GM23338 (cell line): ENCODE data around the gene GALNT15.

Source experiments
- CREB1 ChIP-seq: fragments of 250-450 bp; sonication (Bioruptor Pico); IDR thresholded peaks from 2 replicates; pipeline ENCODE4 v1.5.0; 2020; ENCODE audit warnings: low read depth, mild to moderate bottlenecking, moderate library complexity
- EZH2 ChIP-seq: fragments of 200-600 bp; sonication (generic); IDR thresholded peaks from one replicate; pipeline ENCODE4 v1.8.0; 2017; ENCODE audit warnings: antibody characterized with exemption, mild to moderate bottlenecking, low read depth; ENCODE audit not compliant: unreplicated experiment
- EZH2phosphoT487 ChIP-seq: fragments of 200-600 bp; sonication (generic); IDR thresholded peaks from one replicate; pipeline ENCODE4 v1.8.1; 2018; ENCODE audit warnings: antibody characterized with exemption; ENCODE audit not compliant: unreplicated experiment
- POLR2AphosphoS5 ChIP-seq: IDR thresholded peaks from 2 replicates; pipeline ENCODE4 v1.6.1; 2016; ENCODE audit warnings: antibody characterized with exemption, low read depth
- STAT1 ChIP-seq: IDR thresholded peaks from one replicate; pipeline ENCODE4 v1.6.1; 2016; ENCODE audit warnings: antibody characterized with exemption; ENCODE audit not compliant: unreplicated experiment
- TF ChIP-seq, protein P1 (sequence below), 2 experiments: fragments of 200-600 bp in 1 of 2; sonication (generic) in 1 of 2; conservative IDR thresholded peaks; 2 replicates each; pipeline versions ENCODE4 v1.5.1 to v1.6.1; 2016 to 2017; ENCODE audit warnings: antibody characterized with exemption in 2 of 2, low read depth in 2 of 2, mild to moderate bottlenecking in 2 of 2, moderate library complexity in 1 of 2
- TF ChIP-seq, protein P2 (sequence below): fragments of 250-450 bp; sonication (Bioruptor Pico); IDR thresholded peaks from 2 replicates; pipeline ENCODE4 v1.5.0; 2020; ENCODE audit warnings: mild to moderate bottlenecking, moderate library complexity
- TF ChIP-seq, protein P3 (sequence below): IDR thresholded peaks from one replicate; pipeline ENCODE4 v1.6.1; 2018; ENCODE audit warnings: antibody characterized with exemption; ENCODE audit not compliant: unreplicated experiment
- TF ChIP-seq, protein P4 (sequence below): IDR thresholded peaks from 2 replicates; pipeline ENCODE4 v1.6.1; 2016; ENCODE audit warnings: antibody characterized with exemption

DNA sequence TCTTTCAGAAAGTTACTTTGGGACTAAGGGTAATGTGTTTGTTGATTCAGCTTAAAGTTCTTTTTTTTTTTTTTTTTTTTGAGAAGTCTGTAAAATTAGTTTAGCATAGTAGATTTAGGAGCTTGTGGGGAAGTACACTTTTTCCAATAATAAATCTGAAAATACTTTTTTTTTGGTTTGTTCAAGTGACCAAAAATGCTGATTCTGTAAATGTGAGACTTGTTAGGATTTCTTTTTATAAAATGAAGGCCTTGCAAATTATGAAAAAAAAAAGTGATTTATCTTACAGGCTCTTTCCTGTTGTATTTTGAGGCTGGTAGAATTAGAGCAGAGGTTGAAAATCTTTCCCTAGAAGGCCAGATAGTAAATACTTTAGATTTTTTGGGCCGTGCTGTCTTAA lies 98.1 kb downstream of the GALNT15 start:
- TF ChIP-seq, protein P1, sequence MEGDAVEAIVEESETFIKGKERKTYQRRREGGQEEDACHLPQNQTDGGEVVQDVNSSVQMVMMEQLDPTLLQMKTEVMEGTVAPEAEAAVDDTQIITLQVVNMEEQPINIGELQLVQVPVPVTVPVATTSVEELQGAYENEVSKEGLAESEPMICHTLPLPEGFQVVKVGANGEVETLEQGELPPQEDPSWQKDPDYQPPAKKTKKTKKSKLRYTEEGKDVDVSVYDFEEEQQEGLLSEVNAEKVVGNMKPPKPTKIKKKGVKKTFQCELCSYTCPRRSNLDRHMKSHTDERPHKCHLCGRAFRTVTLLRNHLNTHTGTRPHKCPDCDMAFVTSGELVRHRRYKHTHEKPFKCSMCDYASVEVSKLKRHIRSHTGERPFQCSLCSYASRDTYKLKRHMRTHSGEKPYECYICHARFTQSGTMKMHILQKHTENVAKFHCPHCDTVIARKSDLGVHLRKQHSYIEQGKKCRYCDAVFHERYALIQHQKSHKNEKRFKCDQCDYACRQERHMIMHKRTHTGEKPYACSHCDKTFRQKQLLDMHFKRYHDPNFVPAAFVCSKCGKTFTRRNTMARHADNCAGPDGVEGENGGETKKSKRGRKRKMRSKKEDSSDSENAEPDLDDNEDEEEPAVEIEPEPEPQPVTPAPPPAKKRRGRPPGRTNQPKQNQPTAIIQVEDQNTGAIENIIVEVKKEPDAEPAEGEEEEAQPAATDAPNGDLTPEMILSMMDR (conservative IDR thresholded peaks at IDR 0.05; ENCODE audit: low read depth in 2 of 2), result no peak
- TF ChIP-seq CREB1 (no peak), POLR2AphosphoS5 (no peak), EZH2 (no peak), EZH2phosphoT487 (no peak), STAT1 (no peak)
- TF ChIP-seq, protein P2, sequence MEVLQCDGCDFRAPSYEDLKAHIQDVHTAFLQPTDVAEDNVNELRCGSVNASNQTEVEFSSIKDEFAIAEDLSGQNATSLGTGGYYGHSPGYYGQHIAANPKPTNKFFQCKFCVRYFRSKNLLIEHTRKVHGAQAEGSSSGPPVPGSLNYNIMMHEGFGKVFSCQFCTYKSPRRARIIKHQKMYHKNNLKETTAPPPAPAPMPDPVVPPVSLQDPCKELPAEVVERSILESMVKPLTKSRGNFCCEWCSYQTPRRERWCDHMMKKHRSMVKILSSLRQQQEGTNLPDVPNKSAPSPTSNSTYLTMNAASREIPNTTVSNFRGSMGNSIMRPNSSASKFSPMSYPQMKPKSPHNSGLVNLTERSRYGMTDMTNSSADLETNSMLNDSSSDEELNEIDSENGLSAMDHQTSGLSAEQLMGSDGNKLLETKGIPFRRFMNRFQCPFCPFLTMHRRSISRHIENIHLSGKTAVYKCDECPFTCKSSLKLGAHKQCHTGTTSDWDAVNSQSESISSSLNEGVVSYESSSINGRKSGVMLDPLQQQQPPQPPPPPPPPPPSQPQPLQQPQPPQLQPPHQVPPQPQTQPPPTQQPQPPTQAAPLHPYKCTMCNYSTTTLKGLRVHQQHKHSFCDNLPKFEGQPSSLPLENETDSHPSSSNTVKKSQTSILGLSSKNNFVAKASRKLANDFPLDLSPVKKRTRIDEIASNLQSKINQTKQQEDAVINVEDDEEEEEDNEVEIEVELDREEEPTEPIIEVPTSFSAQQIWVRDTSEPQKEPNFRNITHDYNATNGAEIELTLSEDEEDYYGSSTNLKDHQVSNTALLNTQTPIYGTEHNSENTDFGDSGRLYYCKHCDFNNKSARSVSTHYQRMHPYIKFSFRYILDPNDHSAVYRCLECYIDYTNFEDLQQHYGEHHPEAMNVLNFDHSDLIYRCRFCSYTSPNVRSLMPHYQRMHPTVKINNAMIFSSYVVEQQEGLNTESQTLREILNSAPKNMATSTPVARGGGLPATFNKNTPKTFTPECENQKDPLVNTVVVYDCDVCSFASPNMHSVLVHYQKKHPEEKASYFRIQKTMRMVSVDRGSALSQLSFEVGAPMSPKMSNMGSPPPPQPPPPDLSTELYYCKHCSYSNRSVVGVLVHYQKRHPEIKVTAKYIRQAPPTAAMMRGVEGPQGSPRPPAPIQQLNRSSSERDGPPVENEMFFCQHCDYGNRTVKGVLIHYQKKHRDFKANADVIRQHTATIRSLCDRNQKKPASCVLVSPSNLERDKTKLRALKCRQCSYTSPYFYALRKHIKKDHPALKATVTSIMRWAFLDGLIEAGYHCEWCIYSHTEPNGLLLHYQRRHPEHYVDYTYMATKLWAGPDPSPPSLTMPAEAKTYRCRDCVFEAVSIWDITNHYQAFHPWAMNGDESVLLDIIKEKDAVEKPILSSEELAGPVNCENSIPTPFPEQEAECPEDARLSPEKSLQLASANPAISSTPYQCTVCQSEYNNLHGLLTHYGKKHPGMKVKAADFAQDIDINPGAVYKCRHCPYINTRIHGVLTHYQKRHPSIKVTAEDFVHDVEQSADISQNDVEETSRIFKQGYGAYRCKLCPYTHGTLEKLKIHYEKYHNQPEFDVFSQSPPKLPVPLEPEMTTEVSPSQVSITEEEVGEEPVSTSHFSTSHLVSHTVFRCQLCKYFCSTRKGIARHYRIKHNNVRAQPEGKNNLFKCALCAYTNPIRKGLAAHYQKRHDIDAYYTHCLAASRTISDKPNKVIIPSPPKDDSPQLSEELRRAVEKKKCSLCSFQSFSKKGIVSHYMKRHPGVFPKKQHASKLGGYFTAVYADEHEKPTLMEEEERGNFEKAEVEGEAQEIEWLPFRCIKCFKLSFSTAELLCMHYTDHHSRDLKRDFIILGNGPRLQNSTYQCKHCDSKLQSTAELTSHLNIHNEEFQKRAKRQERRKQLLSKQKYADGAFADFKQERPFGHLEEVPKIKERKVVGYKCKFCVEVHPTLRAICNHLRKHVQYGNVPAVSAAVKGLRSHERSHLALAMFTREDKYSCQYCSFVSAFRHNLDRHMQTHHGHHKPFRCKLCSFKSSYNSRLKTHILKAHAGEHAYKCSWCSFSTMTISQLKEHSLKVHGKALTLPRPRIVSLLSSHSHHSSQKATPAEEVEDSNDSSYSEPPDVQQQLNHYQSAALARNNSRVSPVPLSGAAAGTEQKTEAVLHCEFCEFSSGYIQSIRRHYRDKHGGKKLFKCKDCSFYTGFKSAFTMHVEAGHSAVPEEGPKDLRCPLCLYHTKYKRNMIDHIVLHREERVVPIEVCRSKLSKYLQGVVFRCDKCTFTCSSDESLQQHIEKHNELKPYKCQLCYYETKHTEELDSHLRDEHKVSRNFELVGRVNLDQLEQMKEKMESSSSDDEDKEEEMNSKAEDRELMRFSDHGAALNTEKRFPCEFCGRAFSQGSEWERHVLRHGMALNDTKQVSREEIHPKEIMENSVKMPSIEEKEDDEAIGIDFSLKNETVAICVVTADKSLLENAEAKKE, result no peak
- TF ChIP-seq, protein P3, sequence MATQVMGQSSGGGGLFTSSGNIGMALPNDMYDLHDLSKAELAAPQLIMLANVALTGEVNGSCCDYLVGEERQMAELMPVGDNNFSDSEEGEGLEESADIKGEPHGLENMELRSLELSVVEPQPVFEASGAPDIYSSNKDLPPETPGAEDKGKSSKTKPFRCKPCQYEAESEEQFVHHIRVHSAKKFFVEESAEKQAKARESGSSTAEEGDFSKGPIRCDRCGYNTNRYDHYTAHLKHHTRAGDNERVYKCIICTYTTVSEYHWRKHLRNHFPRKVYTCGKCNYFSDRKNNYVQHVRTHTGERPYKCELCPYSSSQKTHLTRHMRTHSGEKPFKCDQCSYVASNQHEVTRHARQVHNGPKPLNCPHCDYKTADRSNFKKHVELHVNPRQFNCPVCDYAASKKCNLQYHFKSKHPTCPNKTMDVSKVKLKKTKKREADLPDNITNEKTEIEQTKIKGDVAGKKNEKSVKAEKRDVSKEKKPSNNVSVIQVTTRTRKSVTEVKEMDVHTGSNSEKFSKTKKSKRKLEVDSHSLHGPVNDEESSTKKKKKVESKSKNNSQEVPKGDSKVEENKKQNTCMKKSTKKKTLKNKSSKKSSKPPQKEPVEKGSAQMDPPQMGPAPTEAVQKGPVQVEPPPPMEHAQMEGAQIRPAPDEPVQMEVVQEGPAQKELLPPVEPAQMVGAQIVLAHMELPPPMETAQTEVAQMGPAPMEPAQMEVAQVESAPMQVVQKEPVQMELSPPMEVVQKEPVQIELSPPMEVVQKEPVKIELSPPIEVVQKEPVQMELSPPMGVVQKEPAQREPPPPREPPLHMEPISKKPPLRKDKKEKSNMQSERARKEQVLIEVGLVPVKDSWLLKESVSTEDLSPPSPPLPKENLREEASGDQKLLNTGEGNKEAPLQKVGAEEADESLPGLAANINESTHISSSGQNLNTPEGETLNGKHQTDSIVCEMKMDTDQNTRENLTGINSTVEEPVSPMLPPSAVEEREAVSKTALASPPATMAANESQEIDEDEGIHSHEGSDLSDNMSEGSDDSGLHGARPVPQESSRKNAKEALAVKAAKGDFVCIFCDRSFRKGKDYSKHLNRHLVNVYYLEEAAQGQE, result no peak
- TF ChIP-seq, protein P4, sequence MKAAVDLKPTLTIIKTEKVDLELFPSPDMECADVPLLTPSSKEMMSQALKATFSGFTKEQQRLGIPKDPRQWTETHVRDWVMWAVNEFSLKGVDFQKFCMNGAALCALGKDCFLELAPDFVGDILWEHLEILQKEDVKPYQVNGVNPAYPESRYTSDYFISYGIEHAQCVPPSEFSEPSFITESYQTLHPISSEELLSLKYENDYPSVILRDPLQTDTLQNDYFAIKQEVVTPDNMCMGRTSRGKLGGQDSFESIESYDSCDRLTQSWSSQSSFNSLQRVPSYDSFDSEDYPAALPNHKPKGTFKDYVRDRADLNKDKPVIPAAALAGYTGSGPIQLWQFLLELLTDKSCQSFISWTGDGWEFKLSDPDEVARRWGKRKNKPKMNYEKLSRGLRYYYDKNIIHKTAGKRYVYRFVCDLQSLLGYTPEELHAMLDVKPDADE, result no peak
